ENCODE data around the gene TCF7. TPM values are rescaled to one million over a fixed set of nuclear protein-coding genes. Genes with fewer than 3 reads are reported as not detected.

TCF7 gene
- polyA plus RNA-seq, 4 donors = 10.9 to 17.3 (median 14.1) TPM

GRCh38 chr5:134111741-134112647 is 2.5 kb upstream of the TCF7 start:
- no peak for DNase-seq (ENCODE audit: low read depth in 4 of 4, low spot score in 2 of 4)

DNA sequence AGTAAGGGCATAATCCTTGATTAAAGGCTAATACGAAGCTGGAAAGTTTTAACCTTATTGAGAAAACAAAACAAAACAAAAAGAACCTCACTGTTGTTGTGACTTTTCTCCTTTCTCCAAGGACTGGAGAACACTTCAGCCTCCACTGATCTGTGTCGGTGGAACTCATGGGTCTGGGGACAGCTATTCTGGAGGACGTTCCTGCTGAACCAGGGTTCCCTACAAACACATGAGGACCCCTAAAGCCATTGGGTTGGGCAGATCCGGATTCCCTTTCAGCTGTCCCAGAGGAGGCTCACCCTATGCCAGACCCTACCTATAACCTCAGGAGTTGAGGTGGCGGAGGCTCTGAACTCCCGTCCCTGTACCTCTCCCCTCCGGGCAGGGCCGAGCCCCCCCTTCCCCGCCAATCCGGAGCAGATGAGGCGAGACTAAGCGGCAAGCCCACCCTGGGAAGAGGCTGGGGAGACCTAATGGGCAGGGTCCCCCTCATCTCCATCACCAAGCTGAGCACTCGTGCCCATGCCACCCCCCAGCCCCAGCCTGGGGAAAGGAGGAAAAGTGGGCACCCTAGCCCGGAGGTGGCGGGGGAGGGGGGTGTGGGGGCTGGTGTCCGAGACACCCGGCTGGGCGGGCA is 1.6 kb upstream of the TCF7 start:
- DNase-seq (ENCODE audit: low read depth in 4 of 4, low spot score in 2 of 4) = no peak

GRCh38 chr5:134113363-134113889 is 1.1 kb upstream of the TCF7 start:
- no peak for DNase-seq (ENCODE audit: low read depth in 4 of 4, low spot score in 2 of 4)

- DNase-seq (ENCODE audit: low read depth in 4 of 4, low spot score in 2 of 4) = no peak
Measured at GRCh38 chr5:134114886-134115805, 665 bp downstream of the TCF7 start.

GRCh38 chr5:134115806-134116175 is 1.3 kb downstream of the TCF7 start:
- DNase-seq (ENCODE audit: low read depth in 4 of 4, low spot score in 2 of 4) = no peak

GRCh38 chr5:134116286-134116685 is 1.8 kb downstream of the TCF7 start:
- no peak for DNase-seq (ENCODE audit: low read depth in 4 of 4, low spot score in 2 of 4)

GRCh38 chr5:134116789-134117761 is 2.6 kb downstream of the TCF7 start:
- DNase-seq (ENCODE audit: low read depth in 4 of 4, low spot score in 2 of 4) = no peak

- no peak for DNase-seq (ENCODE audit: low read depth in 4 of 4, low spot score in 2 of 4)
Measured at GRCh38 chr5:134118212-134118835, 3.8 kb downstream of the TCF7 start.

DNA sequence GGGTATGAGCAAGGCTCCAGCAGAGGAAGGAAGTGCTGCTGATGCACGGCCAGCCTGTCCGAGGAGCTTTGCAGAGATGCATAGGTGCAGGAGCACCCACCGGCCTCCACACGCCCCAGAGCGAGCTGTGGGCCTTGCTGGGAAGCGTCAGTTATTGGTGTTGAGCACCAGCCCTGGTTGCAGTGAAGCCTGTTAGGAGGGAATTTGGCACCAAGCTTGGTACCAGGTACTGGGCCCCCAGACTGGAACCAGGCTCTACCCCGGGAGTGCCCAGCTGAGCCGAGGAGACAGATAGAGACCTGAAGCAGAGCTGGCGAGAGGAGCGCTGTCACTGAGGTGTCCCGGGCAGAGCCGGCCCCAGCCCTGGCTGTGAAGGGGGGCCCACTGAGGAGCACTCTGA is 5.2 kb downstream of the TCF7 start:
- DNase-seq (ENCODE audit: low read depth in 4 of 4, low spot score in 2 of 4) = no peak

DNA sequence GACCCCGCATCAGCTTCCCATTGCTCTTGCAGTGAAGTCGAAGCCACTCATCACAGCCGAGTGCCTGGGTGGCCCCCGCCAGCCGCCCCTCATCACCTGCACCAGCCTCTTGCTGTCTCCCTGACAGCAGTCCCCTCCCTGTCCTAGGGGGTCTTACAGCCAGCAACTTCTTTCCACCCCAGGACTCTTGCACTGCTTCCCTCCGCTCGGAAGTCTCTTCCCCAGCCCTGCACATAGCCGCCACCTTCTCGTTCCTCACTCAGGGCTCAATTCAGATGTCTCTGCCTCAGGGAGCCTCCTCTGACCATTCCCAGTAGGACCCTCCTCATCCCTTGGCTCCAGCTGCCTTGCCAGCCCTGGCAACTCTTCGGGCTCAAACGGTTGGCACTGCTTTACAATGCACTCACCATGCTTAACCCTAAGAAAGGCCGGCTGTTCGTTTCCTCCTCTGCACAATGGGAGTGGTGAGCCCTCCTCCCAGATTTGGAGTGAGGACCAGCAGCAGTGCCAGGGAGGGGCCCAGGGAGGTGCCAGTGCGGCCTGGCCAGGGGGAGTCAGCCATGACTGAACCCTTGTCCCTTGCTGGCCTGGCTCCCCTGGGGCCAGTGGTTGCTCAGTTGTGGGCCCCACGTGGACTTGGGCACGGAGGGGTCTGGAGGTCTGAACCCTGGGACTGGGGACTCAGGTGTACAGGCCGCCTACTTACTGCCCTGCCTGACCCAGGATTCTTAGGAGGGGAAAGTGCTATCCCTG is 6.1 kb downstream of the TCF7 start:
- no peak for DNase-seq (ENCODE audit: low read depth in 4 of 4, low spot score in 2 of 4)

GRCh38 chr5:134122530-134122929 is 8.0 kb downstream of the TCF7 start:
- DNase-seq (ENCODE audit: low read depth in 4 of 4, low spot score in 2 of 4) = no peak

DNA sequence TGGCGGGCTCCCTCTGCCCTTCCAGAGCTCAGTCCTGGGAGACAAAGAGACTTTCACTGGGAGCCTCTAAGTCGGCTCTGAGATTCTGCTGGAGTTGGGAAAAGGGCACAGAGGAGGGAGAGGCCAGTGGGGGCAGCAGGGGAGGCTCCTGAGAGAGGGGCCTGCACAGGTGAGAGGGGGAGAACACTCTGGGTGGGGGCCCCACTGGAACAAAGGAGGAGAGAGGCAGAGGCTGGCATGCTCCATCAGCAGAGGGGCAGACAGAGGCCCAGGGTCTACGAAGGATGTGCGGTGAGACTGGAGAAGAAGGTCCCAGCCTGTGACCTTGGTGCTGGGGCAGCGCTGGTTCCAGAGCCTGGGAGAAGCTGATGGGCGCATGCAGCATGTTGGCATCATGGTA is 8.9 kb downstream of the TCF7 start:
- DNase-seq (ENCODE audit: low read depth in 4 of 4, low spot score in 2 of 4) = no peak

GRCh38 chr5:134124289-134125038 is 10.0 kb downstream of the TCF7 start:
- no peak for DNase-seq (ENCODE audit: low read depth in 4 of 4, low spot score in 2 of 4)

DNA sequence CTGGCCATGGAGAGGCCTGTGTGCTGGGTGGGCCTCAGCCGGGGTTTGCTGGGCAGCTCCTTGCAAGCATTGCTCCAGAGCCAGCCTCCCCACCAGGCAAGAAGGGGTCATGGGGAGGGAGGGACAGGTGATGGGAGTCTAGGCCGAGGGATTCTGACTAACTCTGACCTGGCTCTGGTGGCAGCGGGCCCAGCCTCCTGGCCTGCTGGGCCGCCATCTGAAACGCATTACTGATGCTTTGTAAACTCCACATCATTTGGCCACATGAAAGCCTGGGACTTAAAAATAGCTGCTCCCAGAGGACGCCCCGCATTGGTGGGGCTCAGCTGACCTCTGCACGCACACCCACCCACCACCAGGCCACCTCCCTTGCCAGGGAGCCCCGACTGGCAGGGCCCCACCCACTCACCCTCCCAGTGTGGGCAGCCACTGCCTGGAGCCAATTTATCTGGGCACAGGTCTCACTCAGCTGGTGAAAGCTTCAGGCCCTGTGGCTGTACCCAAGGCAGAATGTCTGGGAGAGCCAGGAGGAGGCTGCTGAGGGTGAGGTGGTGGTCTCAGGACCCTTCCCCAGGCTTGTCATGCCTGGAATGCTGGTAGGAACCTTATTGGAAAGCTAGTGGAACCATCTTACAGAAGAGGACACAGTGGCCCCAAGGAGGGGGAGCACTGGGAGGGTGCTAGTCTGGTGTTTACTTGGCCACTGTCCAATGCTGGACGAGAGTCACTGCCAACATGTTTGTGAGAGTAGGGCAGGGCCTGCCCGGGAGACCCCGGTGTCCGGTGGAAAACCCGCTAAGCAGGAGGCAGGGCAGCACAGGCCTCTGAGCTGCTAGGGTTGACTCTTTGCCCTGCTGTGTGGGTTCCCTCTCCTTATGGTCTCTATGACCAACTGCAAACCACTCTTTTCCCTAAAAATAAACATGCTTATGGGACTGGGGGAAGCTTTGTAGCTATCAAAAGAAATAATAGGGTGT is 10.8 kb downstream of the TCF7 start:
- no peak for DNase-seq (ENCODE audit: low read depth in 4 of 4, low spot score in 2 of 4)

DNA sequence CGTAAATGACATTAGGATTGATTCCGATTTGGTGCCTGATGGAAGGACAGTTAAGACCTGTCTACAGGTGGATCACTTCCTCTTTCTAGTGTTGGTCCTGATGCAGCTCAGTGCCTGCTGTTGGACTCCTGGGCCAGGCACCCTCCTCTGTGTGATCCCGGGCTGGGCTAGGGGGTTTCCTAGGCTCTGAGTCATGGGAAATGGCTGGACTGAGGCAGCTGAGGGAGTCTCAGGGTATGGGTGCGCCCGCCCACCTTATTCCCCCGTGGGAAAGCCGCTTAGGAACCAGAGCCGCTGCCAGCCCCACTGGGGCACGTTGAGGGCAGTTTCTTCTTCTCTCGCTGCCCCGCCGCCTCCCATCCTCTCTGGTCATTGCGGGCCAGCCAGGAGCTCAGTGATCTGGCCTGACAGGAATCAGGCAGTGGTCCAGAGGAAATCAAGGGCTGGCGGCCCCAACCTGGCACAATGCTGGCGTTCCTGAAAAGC is 12.9 kb downstream of the TCF7 start:
- DNase-seq (ENCODE audit: low read depth in 4 of 4, low spot score in 2 of 4) = no peak

- DNase-seq (ENCODE audit: low read depth in 4 of 4, low spot score in 2 of 4) = no peak
Measured at GRCh38 chr5:134127988-134128647, 13.6 kb downstream of the TCF7 start.
